SK-N-SH (cell line): ENCODE results near the gene LIMA1. TPM values are rescaled to one million over a fixed set of nuclear protein-coding genes. Genes with fewer than 3 reads are reported as not detected.

Experiments used
- CTCF ChIA-PET: fragments of 300-600, 350-600 bp; formaldehyde crosslinking; extraction: SDS; loops from one replicate; lab custom pipeline; 2021; lab: Yijun Ruan, JAX
- POLR2A ChIA-PET: fragments of 350-600 bp; sonication (Branson Sonifier 250); formaldehyde crosslinking; extraction: SDS; loops from one replicate; lab custom pipeline; 2020; ENCODE audit warnings: antibody characterized with exemption, inconsistent platforms; lab: Yijun Ruan, JAX
- DNase-seq: peaks from one replicate; pipeline ENCODE4 v3.0.0; 2012
- H2AFZ ChIP-seq: fragments of 200-600 bp; sonication (generic); 2 replicates; pipeline ENCODE4 v1.8.1; 2016; ENCODE audit warnings: antibody characterized with exemption, mild to moderate bottlenecking, low read depth
- H3F3A ChIP-seq: fragments of 200-600 bp; sonication (generic); replicated peaks from 2 replicates; pipeline ENCODE3; 2016; ENCODE audit warnings: antibody characterized with exemption, mild to moderate bottlenecking; ENCODE audit not compliant: insufficient read depth
- H3K27ac ChIP-seq, 2 experiments: fragments of 200-500 bp in 1 of 2; fragments of 200-600 bp in 1 of 2; sonication (Bioruptor generic) in 1 of 2; sonication (generic), shearing (Covaris generic) in 1 of 2; 2 replicates each; pipeline versions ENCODE4 v1.5.1 to v1.6.1; 2014 to 2016; ENCODE audit warnings: low read depth in 2 of 2, inconsistent platforms in 1 of 2, low read length in 1 of 2, mild to moderate bottlenecking in 1 of 2, mixed read lengths in 1 of 2
- H3K27me3 ChIP-seq: fragments of 200-600 bp; sonication (generic), shearing (Covaris generic); 2 replicates; pipeline ENCODE4 v1.6.1; 2016; ENCODE audit warnings: mixed run types; ENCODE audit not compliant: insufficient read depth
- H3K36me3 ChIP-seq, 2 experiments: fragments of 200-500 bp in 1 of 2; fragments of 200-600 bp in 1 of 2; sonication (Bioruptor generic) in 1 of 2; sonication (generic) in 1 of 2; replicated peaks in 1 of 2; 2 replicates each; pipeline versions ENCODE3 to v1.5.1; 2014 to 2016; ENCODE audit warnings: low read length in 1 of 2, mild to moderate bottlenecking in 1 of 2; ENCODE audit not compliant: insufficient read depth in 2 of 2, control insufficient read depth in 1 of 2
- H3K4me1 ChIP-seq, 2 experiments: fragments of 200-500 bp in 1 of 2; fragments of 200-600 bp in 1 of 2; sonication (Bioruptor generic) in 1 of 2; sonication (generic), shearing (Covaris generic) in 1 of 2; 2 replicates each; pipeline versions ENCODE4 v1.5.1 to v1.6.1; 2014 to 2016; ENCODE audit warnings: low read depth in 1 of 2, low read length in 1 of 2, mixed run types in 1 of 2; ENCODE audit not compliant: insufficient read depth in 2 of 2, control insufficient read depth in 1 of 2
- H3K4me2 ChIP-seq: fragments of 200-600 bp; sonication (generic), shearing (Covaris generic); 2 replicates; pipeline ENCODE4 v1.6.1; 2017; ENCODE audit warnings: mixed run types
- H3K4me3 ChIP-seq, 2 experiments: fragments of 200-500 bp in 1 of 2; fragments of 200-600 bp in 1 of 2; sonication (Bioruptor generic) in 1 of 2; sonication (generic), shearing (Covaris generic) in 1 of 2; 2 replicates each; pipeline versions ENCODE4 v1.5.1 to v1.8.1; 2014 to 2016; ENCODE audit warnings: low read depth in 2 of 2, inconsistent platforms in 1 of 2, low read length in 1 of 2, mild to moderate bottlenecking in 1 of 2, mixed read lengths in 1 of 2, moderate library complexity in 1 of 2
- H3K79me2 ChIP-seq: fragments of 200-600 bp; sonication (generic); 2 replicates; pipeline ENCODE4 v1.8.1; 2017; ENCODE audit warnings: mild to moderate bottlenecking; ENCODE audit not compliant: insufficient read depth
- H3K9ac ChIP-seq: fragments of 200-600 bp; sonication (generic); 2 replicates; pipeline ENCODE4 v1.6.1; 2017; ENCODE audit warnings: mixed run types
- H3K9me2 ChIP-seq: fragments of 200-600 bp; sonication (generic); 2 replicates; pipeline ENCODE4 v1.6.1; 2017; ENCODE audit warnings: mixed run types
- H3K9me3 ChIP-seq: fragments of 200-600 bp; sonication (generic); 2 replicates; pipeline ENCODE4 v1.6.1; 2017; ENCODE audit warnings: mixed run types, mild to moderate bottlenecking, moderate library complexity
- H4K20me1 ChIP-seq: fragments of 200-600 bp; sonication (generic); 2 replicates; pipeline ENCODE4 v1.6.1; 2017; ENCODE audit warnings: mild to moderate bottlenecking, mixed run types; ENCODE audit not compliant: insufficient read depth
- CHD2 ChIP-seq: fragments of 150-350 bp; IDR thresholded peaks from 2 replicates; pipeline ENCODE4 v1.6.1; 2018; ENCODE audit warnings: low read length; ENCODE audit not compliant: partially characterized antibody
- EZH2phosphoT487 ChIP-seq: fragments of 200-600 bp; sonication (generic); IDR thresholded peaks from 2 replicates; pipeline ENCODE4 v1.6.1; 2017; ENCODE audit warnings: low read depth, mixed run types, mild to moderate bottlenecking, antibody characterized with exemption, moderate library complexity, borderline replicate concordance
- FOSL2 ChIP-seq: IDR thresholded peaks from 2 replicates; pipeline ENCODE4 v1.4.0; 2012; ENCODE audit warnings: low read depth, mild to moderate bottlenecking, moderate library complexity, borderline replicate concordance
- FOXM1 ChIP-seq: IDR thresholded peaks from 2 replicates; pipeline ENCODE4 v1.4.0; 2012; ENCODE audit warnings: low read depth, mild to moderate bottlenecking
- JUND ChIP-seq: IDR thresholded peaks from 2 replicates; pipeline ENCODE4 v1.4.0; 2012
- MEF2A ChIP-seq: IDR thresholded peaks from 2 replicates; pipeline ENCODE4 v1.4.0; 2012; ENCODE audit warnings: low read depth, borderline replicate concordance
- NFIC ChIP-seq: IDR thresholded peaks from 2 replicates; pipeline ENCODE4 v1.4.0; 2012; ENCODE audit warnings: borderline replicate concordance
- POLR2AphosphoS5 ChIP-seq: IDR thresholded peaks from 2 replicates; pipeline ENCODE4 v1.6.1; 2012; ENCODE audit warnings: low read depth, low read length
- RAD21 ChIP-seq: IDR thresholded peaks from 2 replicates; pipeline ENCODE4 v1.6.1; 2012; ENCODE audit warnings: mild to moderate bottlenecking, low read length
- TAF1 ChIP-seq: IDR thresholded peaks from 2 replicates; pipeline ENCODE4 v1.6.1; 2012; ENCODE audit warnings: low read depth, mild to moderate bottlenecking, low read length, moderate library complexity, borderline replicate concordance
- WGBS: methylation state at CpG from one replicate; pipeline ENCODE4 v1.1.6; 2017; ENCODE audit warnings: low lambda C conversion rate; 5-methylcytosine and 5-hydroxymethylcytosine counted together
- polyA plus RNA-seq, 3 experiments: library from polyadenylated mRNA; depleted of rRNA; stranded (reverse); fragments of >200 nt; gene quantifications; 2 replicates each; pipeline ENCODE4 v1.2.3, GENCODE V29; 2012
- TF ChIP-seq, protein P1 (sequence below): IDR thresholded peaks from 2 replicates; pipeline ENCODE4 v1.6.1; 2012; ENCODE audit warnings: mild to moderate bottlenecking, low read depth, low read length, moderate library complexity
- TF ChIP-seq, protein P2 (sequence below): fragments of 150-350 bp; IDR thresholded peaks from 2 replicates; pipeline ENCODE4 v1.6.1; 2016; ENCODE audit warnings: mild to moderate bottlenecking, low read depth, low read length
- TF ChIP-seq, protein P3 (sequence below): IDR thresholded peaks from 2 replicates; pipeline ENCODE4 v1.4.0; 2012; ENCODE audit warnings: low read depth

The LIMA1 gene
- polyA plus RNA-seq, 1 of the 3 experiments (the other 2 are of a cell fraction), result 96.6 TPM

- TF ChIP-seq, protein P1, sequence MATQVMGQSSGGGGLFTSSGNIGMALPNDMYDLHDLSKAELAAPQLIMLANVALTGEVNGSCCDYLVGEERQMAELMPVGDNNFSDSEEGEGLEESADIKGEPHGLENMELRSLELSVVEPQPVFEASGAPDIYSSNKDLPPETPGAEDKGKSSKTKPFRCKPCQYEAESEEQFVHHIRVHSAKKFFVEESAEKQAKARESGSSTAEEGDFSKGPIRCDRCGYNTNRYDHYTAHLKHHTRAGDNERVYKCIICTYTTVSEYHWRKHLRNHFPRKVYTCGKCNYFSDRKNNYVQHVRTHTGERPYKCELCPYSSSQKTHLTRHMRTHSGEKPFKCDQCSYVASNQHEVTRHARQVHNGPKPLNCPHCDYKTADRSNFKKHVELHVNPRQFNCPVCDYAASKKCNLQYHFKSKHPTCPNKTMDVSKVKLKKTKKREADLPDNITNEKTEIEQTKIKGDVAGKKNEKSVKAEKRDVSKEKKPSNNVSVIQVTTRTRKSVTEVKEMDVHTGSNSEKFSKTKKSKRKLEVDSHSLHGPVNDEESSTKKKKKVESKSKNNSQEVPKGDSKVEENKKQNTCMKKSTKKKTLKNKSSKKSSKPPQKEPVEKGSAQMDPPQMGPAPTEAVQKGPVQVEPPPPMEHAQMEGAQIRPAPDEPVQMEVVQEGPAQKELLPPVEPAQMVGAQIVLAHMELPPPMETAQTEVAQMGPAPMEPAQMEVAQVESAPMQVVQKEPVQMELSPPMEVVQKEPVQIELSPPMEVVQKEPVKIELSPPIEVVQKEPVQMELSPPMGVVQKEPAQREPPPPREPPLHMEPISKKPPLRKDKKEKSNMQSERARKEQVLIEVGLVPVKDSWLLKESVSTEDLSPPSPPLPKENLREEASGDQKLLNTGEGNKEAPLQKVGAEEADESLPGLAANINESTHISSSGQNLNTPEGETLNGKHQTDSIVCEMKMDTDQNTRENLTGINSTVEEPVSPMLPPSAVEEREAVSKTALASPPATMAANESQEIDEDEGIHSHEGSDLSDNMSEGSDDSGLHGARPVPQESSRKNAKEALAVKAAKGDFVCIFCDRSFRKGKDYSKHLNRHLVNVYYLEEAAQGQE, result no peak
- TF ChIP-seq FOXM1 (no peak), NFIC (peak; percentile 95), CHD2 (no peak), RAD21 (no peak), EZH2phosphoT487 (no peak), FOSL2 (peak; percentile 64; the same call in 1 of the 2 replicates), POLR2AphosphoS5 (no peak)
These were observed 97.2 kb downstream of the LIMA1 start (continued) for GRCh38 chr12:50185970-50186663.

DNA sequence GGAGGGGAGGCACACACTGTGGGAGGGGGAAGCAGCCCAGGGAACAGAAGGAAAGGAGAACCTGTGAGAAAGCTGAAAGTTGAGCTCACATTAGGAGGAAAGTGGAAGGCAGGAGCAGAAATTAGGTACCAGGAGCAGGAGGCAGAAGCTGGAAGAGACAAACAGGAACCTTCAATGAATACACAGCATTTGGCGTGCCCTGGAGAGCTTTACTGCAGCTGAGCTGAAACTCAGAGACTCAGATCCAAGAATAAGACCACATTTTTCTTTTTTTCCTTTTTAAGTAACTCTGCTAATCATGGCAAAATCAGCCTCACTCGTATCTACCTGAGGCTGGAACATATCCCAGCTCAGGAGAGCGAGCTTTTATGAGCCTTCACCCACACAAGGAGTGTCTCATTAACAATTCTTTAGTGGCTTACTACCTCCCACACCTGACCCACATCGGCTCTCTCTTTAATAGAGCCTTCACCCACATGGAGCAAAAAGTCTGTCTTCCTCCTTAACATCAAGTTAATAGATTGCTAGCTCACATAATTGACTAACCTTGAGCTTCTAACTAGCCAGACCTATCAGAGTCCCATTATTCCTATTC, 97.9 kb downstream of the LIMA1 start:
- Histone ChIP-seq H2AFZ (peak overlapping the region; percentile 38), H3K4me3 (no peak overlapping the region; a peak in 1 of 4 replicates), H3F3A (peaks cover 60% of the 10 kb centered on the region), H3K9me3 (no peaks in the 10 kb centered on the region), H3K4me2 (peak overlapping the region; percentile 68), H3K27me3 (no peaks in the 10 kb centered on the region), H3K27ac (peak overlapping the region; percentile 35 to 93; a peak in 3 of 4 replicates), H4K20me1 (no peaks in the 10 kb centered on the region), H3K9me2 (no peaks in the 10 kb centered on the region), H3K9ac (peak overlapping the region; percentile 69), H3K79me2 (peaks cover 64% of the 10 kb centered on the region), H3K4me1 (peaks cover 8 to 49% of the 10 kb centered on the region in 2 experiments), H3K36me3 (peaks cover 29 to 44% of the 10 kb centered on the region in 2 experiments)
- CTCF ChIA-PET, result interaction anchor here (0.9 to 5.1 kb wide), 8 partner anchors 9 to 129 kb away, joined by 3 to 24 read pairs (median 6); partner anchors contain the start of gene COX14
- WGBS, result 76% methylated on average over 4 of the region's 4 CpGs
- DNase-seq, result no peak
- TF ChIP-seq CHD2 (no peak), TAF1 (no peak), FOSL2 (no peak), JUND (no peak), MEF2A (no peak)
- TF ChIP-seq, protein P2, sequence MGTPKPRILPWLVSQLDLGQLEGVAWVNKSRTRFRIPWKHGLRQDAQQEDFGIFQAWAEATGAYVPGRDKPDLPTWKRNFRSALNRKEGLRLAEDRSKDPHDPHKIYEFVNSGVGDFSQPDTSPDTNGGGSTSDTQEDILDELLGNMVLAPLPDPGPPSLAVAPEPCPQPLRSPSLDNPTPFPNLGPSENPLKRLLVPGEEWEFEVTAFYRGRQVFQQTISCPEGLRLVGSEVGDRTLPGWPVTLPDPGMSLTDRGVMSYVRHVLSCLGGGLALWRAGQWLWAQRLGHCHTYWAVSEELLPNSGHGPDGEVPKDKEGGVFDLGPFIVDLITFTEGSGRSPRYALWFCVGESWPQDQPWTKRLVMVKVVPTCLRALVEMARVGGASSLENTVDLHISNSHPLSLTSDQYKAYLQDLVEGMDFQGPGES, result no peak
- TF ChIP-seq, protein P3, sequence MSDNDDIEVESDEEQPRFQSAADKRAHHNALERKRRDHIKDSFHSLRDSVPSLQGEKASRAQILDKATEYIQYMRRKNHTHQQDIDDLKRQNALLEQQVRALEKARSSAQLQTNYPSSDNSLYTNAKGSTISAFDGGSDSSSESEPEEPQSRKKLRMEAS, result no peak
- POLR2A ChIA-PET, result interaction anchor here (0.7 kb wide), 1 partner anchor 74 kb away, joined by 3 read pairs; no protein-coding TSS in a partner anchor
